ENCODE data around the gene MBD6. TPM values are rescaled to one million over a fixed set of nuclear protein-coding genes. Genes with fewer than 3 reads are reported as not detected.
A peak's percentile ranks its signal among the peaks of the same experiment; 100 is the strongest.

Gene MBD6
- total and polyA plus RNA-seq, 2 of the 8 experiments (the other 6 are each of a cell fraction or from before 2014, with no cell fraction given), result 3.9 to 32.3 TPM

DNA sequence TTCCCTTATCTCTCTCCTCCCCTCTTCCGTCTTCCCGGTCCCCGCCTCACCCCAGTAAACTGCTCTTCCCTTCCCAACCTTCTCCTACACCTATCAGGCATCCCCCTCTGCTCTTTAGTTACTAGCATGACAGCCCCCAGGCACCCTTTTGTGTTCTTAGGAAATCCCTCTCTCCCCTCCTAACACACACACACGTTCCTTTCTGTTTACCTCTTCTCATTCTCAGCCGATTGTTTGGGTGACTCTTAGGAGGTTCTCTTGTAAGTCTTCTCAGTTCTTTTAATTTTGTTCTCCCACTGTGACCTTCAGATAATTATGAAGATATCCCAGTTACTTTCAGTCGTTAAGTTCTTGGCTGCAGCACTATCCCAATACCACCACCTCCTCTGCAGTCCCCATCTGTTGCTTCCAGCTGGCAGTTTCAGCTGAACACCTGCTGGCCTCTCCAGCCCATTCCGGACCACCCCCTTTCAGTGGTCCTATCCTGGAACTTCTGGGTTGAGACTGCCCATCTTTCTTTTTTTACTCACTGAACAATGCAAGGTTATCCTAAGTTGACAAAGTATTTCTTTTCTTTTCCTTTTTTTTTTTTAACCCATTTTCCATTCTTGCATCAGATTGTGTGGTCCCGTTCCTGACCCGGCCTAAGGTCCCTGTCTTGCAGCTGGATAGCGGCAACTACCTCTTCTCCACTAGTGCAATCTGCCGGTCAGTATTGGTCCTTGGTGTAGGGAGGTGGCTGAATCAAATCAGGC, 34.0 kb upstream of the MBD6 start (continued):
- TF ChIP-seq CHD2 (IDR thresholded peaks at IDR 0.05; ENCODE audit: low read length) (no peak), NANOG (IDR thresholded peaks at IDR 0.05; ENCODE audit: insufficient read depth, low read depth, low read length, poor library complexity, severe bottlenecking) (no peak), TEAD4 (IDR thresholded peaks at IDR 0.05; ENCODE audit: low read depth, low read length) (no peak), TAF1 (IDR thresholded peaks at IDR 0.05; ENCODE audit: low read depth, low read length) (peak; percentile 50; the same call in 1 of the 2 replicates), SAP30 (IDR thresholded peaks at IDR 0.05; ENCODE audit: insufficient read depth, insufficient replicate concordance, low read length) (peak; percentile 55), YY1 (IDR thresholded peaks at IDR 0.05; ENCODE audit: low read depth, low read length) (no peak), KDM1A (IDR thresholded peaks at IDR 0.05; ENCODE audit: borderline replicate concordance, low read length) (no peak), SIN3A (conservative IDR thresholded peaks at IDR 0.05 in 1 of 2, IDR thresholded peaks at IDR 0.05 in 1 of 2; ENCODE audit: low read depth in 1 of 2, low read length in 2 of 2) (peak; percentile 50 to 78; a peak in 1 of 4 replicates)

Measured in H1 (cell line).